ENCODE results near the gene SYT1. TPM values are rescaled to one million over a fixed set of nuclear protein-coding genes. Genes with fewer than 3 reads are reported as not detected.

Gene SYT1
- polyA plus RNA-seq, 6 donors from 2014 or later: 0.05 to 0.97 (median 0.29) TPM; not detected in 1

GRCh38 chr12:79344855-79345847 lies 480.6 kb downstream of the SYT1 start:
- ATAC-seq (ENCODE audit: low read depth in 2 of 2) (no peak), DNase-seq (no peak)
- Mint-ChIP-seq H3K4me1 (no peaks in the 10 kb centered on the region), H3K27ac (peak overlapping the region in 1 of 6 donors; percentile 24), H3K27me3 (peaks cover 0 to 8% (median 0%) of the 10 kb centered on the region in 3 donors), H3K9me3 (peaks cover 0 to 5% (median 2%) of the 10 kb centered on the region in 7 donors), H3K36me3 (no peaks in the 10 kb centered on the region), H3K4me3 (no peak overlapping the region)

- peak overlapping the region in 1 of 6 donors; percentile 24 for H3K27ac Mint-ChIP-seq
- H3K9me3 Mint-ChIP-seq: peaks cover 0 to 5% (median 0%) of the 10 kb centered on the region in 7 donors
- no peak overlapping the region for H3K4me3 Mint-ChIP-seq
- peaks cover 0 to 8% (median 0%) of the 10 kb centered on the region in 3 donors for H3K27me3 Mint-ChIP-seq
- H3K36me3 Mint-ChIP-seq: no peaks in the 10 kb centered on the region
- H3K4me1 Mint-ChIP-seq: no peaks in the 10 kb centered on the region
- ATAC-seq (ENCODE audit: low read depth in 2 of 2) (peak in 1 of 2 donors; percentile 45), DNase-seq (no peak)
Measured at GRCh38 chr12:79347866-79348265, 483.3 kb downstream of the SYT1 start.

- DNase-seq (no peak), ATAC-seq (ENCODE audit: low read depth in 2 of 2) (no peak)
- Mint-ChIP-seq H3K4me1 (no peaks in the 10 kb centered on the region), H3K9me3 (peaks cover 0 to 5% (median 0%) of the 10 kb centered on the region in 7 donors), H3K27me3 (peaks cover 0 to 8% (median 0%) of the 10 kb centered on the region in 3 donors), H3K36me3 (no peaks in the 10 kb centered on the region), H3K4me3 (no peak overlapping the region), H3K27ac (no peak overlapping the region)
Measured at GRCh38 chr12:79351251-79351650, 486.7 kb downstream of the SYT1 start.

GRCh38 chr12:79356216-79356615 lies 491.6 kb downstream of the SYT1 start:
- ATAC-seq (ENCODE audit: low read depth in 2 of 2): no peak

GRCh38 chr12:79357048-79357447 lies 492.5 kb downstream of the SYT1 start:
- Mint-ChIP-seq H3K36me3 (no peaks in the 10 kb centered on the region), H3K27ac (no peak overlapping the region), H3K9me3 (no peaks in the 10 kb centered on the region), H3K27me3 (peaks cover 0 to 5% (median 0%) of the 10 kb centered on the region in 3 donors), H3K4me3 (no peak overlapping the region), H3K4me1 (no peaks in the 10 kb centered on the region)
- ATAC-seq (ENCODE audit: low read depth in 2 of 2) (no peak), DNase-seq (no peak)

More at GRCh38 chr12:79356216-79356615, 491.6 kb downstream of the SYT1 start:
- no peaks in the 10 kb centered on the region for H3K9me3 Mint-ChIP-seq
- no peak overlapping the region for H3K4me3 Mint-ChIP-seq
- H3K27ac Mint-ChIP-seq: no peak overlapping the region
- peaks cover 0 to 5% (median 0%) of the 10 kb centered on the region in 3 donors for H3K27me3 Mint-ChIP-seq
- no peaks in the 10 kb centered on the region for H3K4me1 Mint-ChIP-seq
- H3K36me3 Mint-ChIP-seq: no peaks in the 10 kb centered on the region
- no peak for DNase-seq

- ATAC-seq (ENCODE audit: low read depth in 2 of 2) (no peak), DNase-seq (no peak)
- H3K27ac Mint-ChIP-seq: no peak overlapping the region
- H3K4me3 Mint-ChIP-seq: no peak overlapping the region
- no peaks in the 10 kb centered on the region for H3K9me3 Mint-ChIP-seq
- no peaks in the 10 kb centered on the region for H3K4me1 Mint-ChIP-seq
- H3K36me3 Mint-ChIP-seq: no peaks in the 10 kb centered on the region
- H3K27me3 Mint-ChIP-seq: peaks cover 0 to 5% (median 0%) of the 10 kb centered on the region in 3 donors
Measured at GRCh38 chr12:79358716-79359300, 494.2 kb downstream of the SYT1 start.

- Mint-ChIP-seq H3K27ac (no peak overlapping the region), H3K4me3 (no peak overlapping the region), H3K27me3 (peaks cover 0 to 5% (median 0%) of the 10 kb centered on the region in 3 donors), H3K9me3 (no peaks in the 10 kb centered on the region), H3K36me3 (no peaks in the 10 kb centered on the region), H3K4me1 (no peaks in the 10 kb centered on the region)
- ATAC-seq (ENCODE audit: low read depth in 2 of 2) (no peak), DNase-seq (no peak)
Measured at GRCh38 chr12:79360286-79360685, 495.7 kb downstream of the SYT1 start.

GRCh38 chr12:79360936-79361335 lies 496.4 kb downstream of the SYT1 start:
- Mint-ChIP-seq H3K4me1 (no peaks in the 10 kb centered on the region), H3K27ac (no peak overlapping the region), H3K4me3 (no peak overlapping the region), H3K27me3 (peaks cover 0 to 5% (median 0%) of the 10 kb centered on the region in 3 donors), H3K36me3 (no peaks in the 10 kb centered on the region), H3K9me3 (no peaks in the 10 kb centered on the region)
- ATAC-seq (ENCODE audit: low read depth in 2 of 2): no peak
- no peak for DNase-seq

- Mint-ChIP-seq H3K4me1 (no peaks in the 10 kb centered on the region), H3K4me3 (no peak overlapping the region), H3K27me3 (peaks cover 0 to 4% (median 0%) of the 10 kb centered on the region in 3 donors), H3K9me3 (peaks cover 0 to 3% (median 0%) of the 10 kb centered on the region in 7 donors), H3K36me3 (no peaks in the 10 kb centered on the region), H3K27ac (no peak overlapping the region)
- ATAC-seq (ENCODE audit: low read depth in 2 of 2): no peak
- DNase-seq: no peak
Measured at GRCh38 chr12:79364197-79364596, 499.6 kb downstream of the SYT1 start.

- H3K4me3 Mint-ChIP-seq: no peak overlapping the region
- no peak for DNase-seq
- ATAC-seq (ENCODE audit: low read depth in 2 of 2): no peak
- no peaks in the 10 kb centered on the region for H3K27me3 Mint-ChIP-seq
- H3K4me1 Mint-ChIP-seq: no peaks in the 10 kb centered on the region
- H3K36me3 Mint-ChIP-seq: no peaks in the 10 kb centered on the region
- no peak overlapping the region for H3K27ac Mint-ChIP-seq
- H3K9me3 Mint-ChIP-seq: peaks cover 0 to 3% (median 0%) of the 10 kb centered on the region in 7 donors
Measured at GRCh38 chr12:79366374-79366773, 501.8 kb downstream of the SYT1 start.

- Mint-ChIP-seq H3K27me3 (no peaks in the 10 kb centered on the region), H3K4me3 (no peak overlapping the region), H3K9me3 (peaks cover 0 to 3% (median 0%) of the 10 kb centered on the region in 7 donors), H3K27ac (no peak overlapping the region), H3K36me3 (no peaks in the 10 kb centered on the region), H3K4me1 (no peaks in the 10 kb centered on the region)
- ATAC-seq (ENCODE audit: low read depth in 2 of 2) (no peak), DNase-seq (no peak)
Measured at GRCh38 chr12:79367032-79367589, 502.5 kb downstream of the SYT1 start.

GRCh38 chr12:79370021-79370420 lies 505.4 kb downstream of the SYT1 start:
- H3K36me3 Mint-ChIP-seq: no peaks in the 10 kb centered on the region
- no peaks in the 10 kb centered on the region for H3K27me3 Mint-ChIP-seq
- H3K9me3 Mint-ChIP-seq: peaks cover 0 to 3% (median 0%) of the 10 kb centered on the region in 7 donors
- no peak overlapping the region for H3K27ac Mint-ChIP-seq
- no peak for DNase-seq
- no peak overlapping the region for H3K4me3 Mint-ChIP-seq
- no peak for ATAC-seq (ENCODE audit: low read depth in 2 of 2)
- no peaks in the 10 kb centered on the region for H3K4me1 Mint-ChIP-seq

- ATAC-seq (ENCODE audit: low read depth in 2 of 2) (no peak), DNase-seq (no peak)
- H3K27me3 Mint-ChIP-seq: no peaks in the 10 kb centered on the region
- H3K27ac Mint-ChIP-seq: no peak overlapping the region
- H3K9me3 Mint-ChIP-seq: peaks cover 0 to 3% (median 0%) of the 10 kb centered on the region in 7 donors
- no peaks in the 10 kb centered on the region for H3K36me3 Mint-ChIP-seq
- no peak overlapping the region for H3K4me3 Mint-ChIP-seq
- H3K4me1 Mint-ChIP-seq: no peaks in the 10 kb centered on the region
Measured at GRCh38 chr12:79371226-79371625, 506.7 kb downstream of the SYT1 start.
